ENCODE results near the gene LGALS12.

DNA sequence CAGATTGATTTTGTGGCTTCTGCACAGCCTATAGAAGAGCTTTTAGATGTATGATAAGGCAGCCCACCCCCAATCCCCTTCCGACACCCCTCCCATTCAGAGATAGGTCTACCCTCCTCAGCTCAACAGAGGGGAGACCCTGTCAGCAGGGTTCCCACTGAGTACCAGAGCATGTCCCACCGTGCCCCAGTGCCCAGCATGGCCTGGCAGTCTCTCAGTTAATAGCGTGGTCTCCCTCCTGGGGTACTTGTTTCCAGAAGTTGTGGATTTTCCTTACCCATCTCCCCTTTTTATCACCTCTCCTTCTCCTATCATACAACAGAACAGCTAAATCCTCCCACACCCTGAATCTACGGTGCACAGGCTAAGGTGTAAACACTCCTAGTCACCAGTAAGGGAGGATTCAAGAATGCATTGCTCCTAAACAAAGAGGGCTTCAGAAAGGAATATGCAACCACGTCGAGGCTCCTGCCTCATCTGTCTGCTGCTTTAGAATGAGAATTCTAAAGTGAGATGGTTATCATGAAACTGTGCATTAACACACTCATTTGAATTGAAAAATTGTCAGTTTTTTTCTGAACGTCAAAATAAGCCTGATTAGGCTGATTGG, 50.6 kb downstream of the LGALS12 start:
- TF ChIP-seq, protein P1, sequence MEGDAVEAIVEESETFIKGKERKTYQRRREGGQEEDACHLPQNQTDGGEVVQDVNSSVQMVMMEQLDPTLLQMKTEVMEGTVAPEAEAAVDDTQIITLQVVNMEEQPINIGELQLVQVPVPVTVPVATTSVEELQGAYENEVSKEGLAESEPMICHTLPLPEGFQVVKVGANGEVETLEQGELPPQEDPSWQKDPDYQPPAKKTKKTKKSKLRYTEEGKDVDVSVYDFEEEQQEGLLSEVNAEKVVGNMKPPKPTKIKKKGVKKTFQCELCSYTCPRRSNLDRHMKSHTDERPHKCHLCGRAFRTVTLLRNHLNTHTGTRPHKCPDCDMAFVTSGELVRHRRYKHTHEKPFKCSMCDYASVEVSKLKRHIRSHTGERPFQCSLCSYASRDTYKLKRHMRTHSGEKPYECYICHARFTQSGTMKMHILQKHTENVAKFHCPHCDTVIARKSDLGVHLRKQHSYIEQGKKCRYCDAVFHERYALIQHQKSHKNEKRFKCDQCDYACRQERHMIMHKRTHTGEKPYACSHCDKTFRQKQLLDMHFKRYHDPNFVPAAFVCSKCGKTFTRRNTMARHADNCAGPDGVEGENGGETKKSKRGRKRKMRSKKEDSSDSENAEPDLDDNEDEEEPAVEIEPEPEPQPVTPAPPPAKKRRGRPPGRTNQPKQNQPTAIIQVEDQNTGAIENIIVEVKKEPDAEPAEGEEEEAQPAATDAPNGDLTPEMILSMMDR (conservative IDR thresholded peaks at IDR 0.05; ENCODE audit: low read length): no peak
- no peak for TF ChIP-seq EZH2phosphoT487 (IDR thresholded peaks at IDR 0.05; ENCODE audit: borderline replicate concordance)

Measured in Loucy (cell line).